Transverse colon (tissue), 4 donors: Measurements from ENCODE around the gene PDE9A. TPM values are rescaled to one million over a fixed set of nuclear protein-coding genes. Genes with fewer than 3 reads are reported as not detected.

Experiments used
- DNase-seq: peaks from one replicate; pipeline ENCODE4 v3.0.0-alpha.2; 2019
- H3K27ac ChIP-seq, 4 donors: fragments of 200-600 bp; sonication (generic); 2 replicates each; pipeline ENCODE4 v1.5.1; 2016 to 2018; ENCODE audit warnings: inconsistent platforms in 4 of 4
- H3K27me3 ChIP-seq: fragments of 200-600 bp; sonication (generic); 2 replicates; pipeline ENCODE4 v1.5.1; 2017; ENCODE audit warnings: inconsistent platforms
- H3K36me3 ChIP-seq, 4 donors: fragments of 200-600 bp; sonication (generic); 2 replicates each; pipeline ENCODE4 v1.5.1; 2017 to 2019; ENCODE audit warnings: inconsistent platforms in 4 of 4
- H3K4me1 ChIP-seq, 4 donors: fragments of 200-600 bp; sonication (generic); 2 replicates each; pipeline ENCODE4 v1.5.1; 2017 to 2020; ENCODE audit warnings: inconsistent platforms in 4 of 4
- H3K4me3 ChIP-seq, 4 donors: fragments of 200-600 bp; sonication (generic); 1 replicate in 1 of 4; 2 replicates in 3 of 4; pipeline versions ENCODE4 v1.5.1 to v1.6.1; 2017 to 2019; ENCODE audit warnings: inconsistent platforms in 4 of 4
- H3K9me3 ChIP-seq, 2 donors: fragments of 200-600 bp; sonication (generic); 2 replicates each; pipeline ENCODE4 v1.5.1; 2017 to 2019; ENCODE audit warnings: inconsistent platforms in 2 of 2
- EP300 ChIP-seq: sonication (generic); formaldehyde crosslinking; IDR thresholded peaks from one replicate; pipeline ENCODE4 v1.6.1; 2017; ENCODE audit warnings: antibody characterized with exemption, low read depth
- POLR2A ChIP-seq: fragments of 450-650 bp; IDR thresholded peaks from one replicate; pipeline ENCODE4 v1.6.1; 2016; ENCODE audit warnings: antibody characterized with exemption, mild to moderate bottlenecking, moderate library complexity
- POLR2AphosphoS5 ChIP-seq, 3 donors: sonication (generic); formaldehyde crosslinking; IDR thresholded peaks; one replicate each; pipeline ENCODE4 v1.6.1; 2016; ENCODE audit warnings: antibody characterized with exemption in 3 of 3
- WGBS, 2 donors: methylation state at CpG; one replicate each; pipeline ENCODE4 v1.1.5; 2018; ENCODE audit warnings: low coverage in 1 of 2; 5-methylcytosine and 5-hydroxymethylcytosine counted together
- in situ Hi-C, 4 donors: fragments of 200-750 bp; cut with MboI; loops; one replicate each; pipeline versions ENCODE4 v1.15.0 to v1.15.1; 2017; ENCODE audit warnings: low sequenced_read_pairs in 3 of 4, low pct_ligation_motif_present in 1 of 4, low pct_unique_long_range_greater_than_20kb in 1 of 4
- intact Hi-C: fragments of 100-400 bp; cut with DNase I; formaldehyde crosslinking; loops from one replicate; pipeline ENCODE4 v1.15.1; 2023; ENCODE audit warnings: low total_unique reads
- total RNA-seq, 4 donors: library from RNA; depleted of rRNA; stranded (reverse); fragments of >200 nt; gene quantifications; one replicate each; pipeline ENCODE4 v1.1.0, GENCODE V29; 2016
- TF ChIP-seq, protein P1 (sequence below), 5 experiments: fragments of 200-600 bp in 3 of 5; fragments of 450-650 bp in 2 of 5; sonication (generic) in 3 of 5; IDR thresholded peaks; 1 replicate in 2 of 5; 2 replicates in 3 of 5; pipeline ENCODE4 v1.5.1; 2016 to 2017; ENCODE audit warnings: antibody characterized with exemption in 5 of 5, inconsistent platforms in 3 of 5, mild to moderate bottlenecking in 2 of 5, moderate library complexity in 1 of 5

Gene PDE9A
- total RNA-seq, 4 donors from 2014 or later: 65.7 to 673 (median 364) TPM

- TF ChIP-seq POLR2AphosphoS5 (IDR thresholded peaks at IDR 0.05) (peak in 1 of 3 donors; percentile 24), EP300 (no peak)
Measured at GRCh38 chr21:42736646-42737350, 83.4 kb downstream of the PDE9A start.

GRCh38 chr21:42737951-42738590 lies 84.7 kb downstream of the PDE9A start:
- peaks cover 0 to 6% (median 0%) of the 10 kb centered on the region in 4 donors for H3K36me3 ChIP-seq
- H3K27me3 ChIP-seq: no peaks in the 10 kb centered on the region
- no peak overlapping the region for H3K4me3 ChIP-seq
- 0 to 22% methylated on average over 4 to 16 of the region's 16 CpGs for WGBS, 2 donors
- TF ChIP-seq POLR2AphosphoS5 (IDR thresholded peaks at IDR 0.05) (peak in 2 of 3 donors; percentile 18 to 60), POLR2A (peak; percentile 29), EP300 (peak; percentile 22)
- TF ChIP-seq, protein P1, sequence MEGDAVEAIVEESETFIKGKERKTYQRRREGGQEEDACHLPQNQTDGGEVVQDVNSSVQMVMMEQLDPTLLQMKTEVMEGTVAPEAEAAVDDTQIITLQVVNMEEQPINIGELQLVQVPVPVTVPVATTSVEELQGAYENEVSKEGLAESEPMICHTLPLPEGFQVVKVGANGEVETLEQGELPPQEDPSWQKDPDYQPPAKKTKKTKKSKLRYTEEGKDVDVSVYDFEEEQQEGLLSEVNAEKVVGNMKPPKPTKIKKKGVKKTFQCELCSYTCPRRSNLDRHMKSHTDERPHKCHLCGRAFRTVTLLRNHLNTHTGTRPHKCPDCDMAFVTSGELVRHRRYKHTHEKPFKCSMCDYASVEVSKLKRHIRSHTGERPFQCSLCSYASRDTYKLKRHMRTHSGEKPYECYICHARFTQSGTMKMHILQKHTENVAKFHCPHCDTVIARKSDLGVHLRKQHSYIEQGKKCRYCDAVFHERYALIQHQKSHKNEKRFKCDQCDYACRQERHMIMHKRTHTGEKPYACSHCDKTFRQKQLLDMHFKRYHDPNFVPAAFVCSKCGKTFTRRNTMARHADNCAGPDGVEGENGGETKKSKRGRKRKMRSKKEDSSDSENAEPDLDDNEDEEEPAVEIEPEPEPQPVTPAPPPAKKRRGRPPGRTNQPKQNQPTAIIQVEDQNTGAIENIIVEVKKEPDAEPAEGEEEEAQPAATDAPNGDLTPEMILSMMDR (IDR thresholded peaks at IDR 0.05): no peak
- peaks cover 20 to 48% (median 38%) of the 10 kb centered on the region in 4 donors for H3K4me1 ChIP-seq
- no peaks in the 10 kb centered on the region for H3K9me3 ChIP-seq
- peak overlapping the region; percentile 81 to 92 (median 88) for H3K27ac ChIP-seq
- in situ Hi-C loops (no loop called here), intact Hi-C loops (no loop called here)
- peak; percentile 78 for DNase-seq

More at GRCh38 chr21:42736646-42737350, 83.4 kb downstream of the PDE9A start:
- Histone ChIP-seq H3K4me1 (peaks cover 25 to 60% (median 49%) of the 10 kb centered on the region in 4 donors), H3K27me3 (no peaks in the 10 kb centered on the region), H3K36me3 (peaks cover 0 to 6% (median 0%) of the 10 kb centered on the region in 4 donors), H3K4me3 (no peak overlapping the region), H3K9me3 (no peaks in the 10 kb centered on the region), H3K27ac (peak overlapping the region; percentile 81 to 92 (median 88))
- in situ Hi-C loops: no loop called here
- 94% methylated on average over 12 of the region's 12 CpGs; no CpG with 5 or more reads in 1 of the 2 donors for WGBS, 2 donors
- no peak for DNase-seq
- intact Hi-C loops: no loop called here

DNA sequence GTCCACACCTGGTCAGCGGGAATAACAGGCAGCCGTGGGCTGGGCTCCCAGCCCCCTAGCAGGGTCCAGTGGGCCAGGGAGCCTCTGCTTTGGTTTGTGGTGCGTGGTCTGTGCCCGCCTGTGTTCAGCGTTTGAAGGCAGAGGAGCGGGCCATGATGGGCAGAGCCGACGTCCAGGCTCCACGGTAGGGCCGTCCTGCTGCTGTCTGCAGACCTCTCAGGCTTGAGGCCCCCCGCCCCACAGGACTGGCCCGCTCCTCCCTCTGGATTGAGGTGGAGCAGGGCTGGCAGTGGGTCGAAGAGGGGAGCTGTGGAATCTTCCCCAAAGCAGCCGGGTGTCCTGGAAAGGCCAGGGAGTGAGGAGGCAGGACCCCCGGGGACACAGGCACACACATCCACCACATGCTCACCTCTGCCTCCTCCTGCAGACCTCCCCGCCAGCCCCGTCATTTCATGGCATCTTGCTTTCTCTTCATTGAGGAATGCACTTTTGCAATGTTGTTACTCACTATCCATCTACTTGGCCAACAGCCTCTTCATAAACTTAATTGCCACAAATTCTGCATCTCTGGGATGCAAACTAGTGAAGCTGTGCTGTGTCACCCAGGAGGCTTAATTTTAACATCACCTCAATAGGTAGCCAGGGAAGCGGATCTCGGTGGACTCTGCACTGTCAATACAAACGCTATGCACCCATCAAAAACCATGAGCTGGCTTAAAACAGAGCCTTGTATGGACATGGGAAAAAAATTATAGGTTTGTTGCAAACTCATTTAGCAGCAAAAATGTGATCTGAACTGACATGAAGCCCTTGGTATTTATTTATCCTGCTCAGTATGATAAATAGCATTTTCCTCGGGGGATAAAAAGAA lies 85.9 kb downstream of the PDE9A start:
- Histone ChIP-seq H3K27ac (peak overlapping the region; percentile 81 to 92 (median 88)), H3K36me3 (peaks cover 0 to 6% (median 0%) of the 10 kb centered on the region in 4 donors), H3K27me3 (no peaks in the 10 kb centered on the region), H3K4me1 (peaks cover 20 to 36% (median 27%) of the 10 kb centered on the region in 4 donors), H3K9me3 (no peaks in the 10 kb centered on the region), H3K4me3 (no peak overlapping the region)
- peak; percentile 9 for DNase-seq
- in situ Hi-C loops (no loop called here), intact Hi-C loops (no loop called here)
- 90 to 92% methylated on average over 4 to 20 of the region's 21 CpGs for WGBS, 2 donors
- TF ChIP-seq POLR2A: no peak
- TF ChIP-seq, protein P1 (IDR thresholded peaks at IDR 0.05): no peak
- TF ChIP-seq EP300: no peak
- TF ChIP-seq POLR2AphosphoS5 (IDR thresholded peaks at IDR 0.05): no peak

- intact Hi-C loops: no loop called here
- Histone ChIP-seq H3K27ac (no peak overlapping the region), H3K9me3 (no peaks in the 10 kb centered on the region), H3K36me3 (peaks cover 0 to 1% (median 0%) of the 10 kb centered on the region in 4 donors), H3K4me3 (no peak overlapping the region), H3K4me1 (peaks cover 20 to 25% (median 22%) of the 10 kb centered on the region in 4 donors), H3K27me3 (no peaks in the 10 kb centered on the region)
- no peak for DNase-seq
- TF ChIP-seq POLR2AphosphoS5 (IDR thresholded peaks at IDR 0.05) (no peak), POLR2A (no peak), EP300 (no peak)
- TF ChIP-seq, protein P1 (IDR thresholded peaks at IDR 0.05): no peak
- in situ Hi-C loops: no loop called here
- WGBS, 2 donors: 100% methylated on average over 1 of the region's 1 CpG
Measured at GRCh38 chr21:42740405-42740909, 87.0 kb downstream of the PDE9A start.
